Stimulated activated CD8-positive, alpha-beta memory T cell treated with anti-CD3 and anti-CD28 coated beads, Interleukin-4, amount 100 ng/mL, for 48 hours (primary cell): ENCODE results near the gene SH3GL1.

Source experiments
- DNase-seq: peaks from one replicate; pipeline ENCODE4 v3.0.0-alpha.2; 2020

Gene SH3GL1

GRCh38 chr19:4396949-4397783 is 3.2 kb downstream of the SH3GL1 start:
- no peak for DNase-seq

GRCh38 chr19:4393947-4394590 is 6.3 kb downstream of the SH3GL1 start:
- DNase-seq, result no peak

- no peak for DNase-seq
Measured at GRCh38 chr19:4391701-4392483, 8.5 kb downstream of the SH3GL1 start.

DNA sequence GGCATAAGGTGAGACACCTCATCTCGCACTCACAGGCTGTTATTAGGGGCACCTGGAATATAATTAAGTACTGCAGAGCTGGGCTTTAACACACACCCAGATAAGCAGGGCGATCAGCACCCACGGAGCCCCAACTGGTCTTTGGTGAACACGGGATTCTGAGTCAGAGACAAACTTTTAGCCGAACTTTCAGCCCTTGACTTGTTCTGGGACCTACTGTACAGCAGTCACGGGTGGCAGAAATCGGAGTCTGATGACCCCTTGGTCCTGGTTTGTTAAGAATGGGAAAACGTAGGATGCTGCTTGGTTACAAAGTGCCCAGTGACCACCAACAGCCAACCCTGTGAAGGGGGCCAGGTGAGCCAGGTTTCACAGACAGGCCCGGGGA is 9.0 kb downstream of the SH3GL1 start:
- DNase-seq, result no peak

DNA sequence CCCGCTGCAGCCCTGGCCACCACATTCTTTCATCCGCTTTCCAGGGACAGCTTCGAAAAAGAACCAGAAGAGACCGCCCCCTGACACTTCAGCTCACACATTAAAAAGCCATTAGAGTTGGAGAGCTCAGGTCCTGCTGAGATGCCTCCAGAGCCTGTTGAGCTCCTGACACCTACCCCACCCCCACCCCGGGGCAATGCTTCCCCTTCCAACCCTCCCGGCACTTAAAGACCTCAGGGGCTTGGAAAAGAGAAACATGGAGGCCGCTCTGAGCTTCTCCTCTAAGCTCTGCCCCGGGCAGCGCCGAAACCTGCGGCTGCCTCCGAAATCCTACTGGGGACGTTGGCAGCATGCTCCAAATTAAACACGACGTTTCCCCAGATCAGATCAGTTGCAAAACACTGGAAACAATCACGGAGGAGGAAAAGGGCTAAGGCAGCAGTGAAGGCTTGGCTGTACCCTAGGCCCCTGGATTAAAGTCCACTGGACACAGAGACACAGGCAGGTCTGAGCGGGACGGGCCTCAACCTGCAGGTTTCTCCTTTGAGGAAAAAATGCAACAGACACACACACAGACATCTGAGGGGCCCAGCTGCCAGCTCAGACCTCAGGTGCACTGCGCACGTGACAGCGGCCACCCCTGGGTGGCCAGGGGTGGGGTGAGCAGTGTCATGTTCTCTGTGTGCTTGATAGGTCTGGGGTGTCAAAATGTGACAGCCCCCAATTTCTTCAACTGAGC is 9.6 kb downstream of the SH3GL1 start:
- DNase-seq, result no peak

DNA sequence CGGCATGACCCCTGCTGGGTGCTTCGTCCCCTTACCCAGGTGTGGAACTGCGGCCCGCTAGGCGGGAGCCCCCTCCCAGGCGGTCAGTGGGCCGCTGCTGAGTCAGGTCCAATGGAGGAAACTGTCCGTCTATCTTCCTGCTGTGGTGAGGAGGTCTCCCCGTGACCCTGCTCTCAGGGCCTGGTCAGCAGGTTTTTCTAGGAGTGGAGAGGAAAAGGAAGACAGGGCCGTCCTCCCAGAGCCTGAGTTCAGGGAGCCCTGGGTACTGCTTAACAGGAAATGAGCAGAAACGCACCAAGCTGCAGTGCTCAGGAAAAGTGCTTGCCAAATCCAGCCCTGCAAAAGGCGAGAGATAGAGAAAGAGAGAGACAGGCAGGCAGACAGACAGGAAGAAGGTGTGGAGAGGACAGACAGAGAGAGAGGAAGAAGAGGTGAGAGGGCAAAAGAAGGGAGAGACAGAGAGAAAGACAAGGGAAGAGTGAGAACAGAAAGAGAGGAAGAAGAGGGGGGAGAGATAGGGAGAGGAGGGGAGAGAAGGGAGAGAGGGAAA is 10.3 kb downstream of the SH3GL1 start:
- DNase-seq, result no peak

DNA sequence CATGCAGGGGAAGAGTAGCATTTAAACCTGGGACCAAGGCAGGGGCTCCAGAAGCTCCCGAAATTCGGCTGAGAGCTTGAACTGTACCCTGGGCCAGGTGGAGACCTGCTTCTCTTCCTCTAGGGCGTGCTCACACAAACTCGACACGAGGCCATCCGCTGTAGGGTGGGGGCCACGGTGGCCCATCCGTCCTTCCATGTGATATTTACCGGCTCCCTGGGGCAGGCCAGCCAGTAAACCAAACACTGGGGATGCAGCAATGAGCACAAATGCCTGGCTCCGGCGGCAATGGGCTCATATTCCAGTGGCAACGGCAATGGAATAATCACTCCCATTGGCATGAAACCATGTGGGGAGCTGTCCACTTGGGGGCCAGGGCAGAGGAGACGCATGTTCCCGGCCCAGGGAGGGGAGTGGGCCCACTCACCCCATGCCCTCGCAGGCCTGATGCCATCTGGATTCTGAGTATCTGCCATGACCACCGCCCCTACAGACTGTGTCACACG is 10.8 kb downstream of the SH3GL1 start:
- no peak for DNase-seq

- DNase-seq, result no peak
Measured at GRCh38 chr19:4389064-4389375, 11.3 kb downstream of the SH3GL1 start.

DNA sequence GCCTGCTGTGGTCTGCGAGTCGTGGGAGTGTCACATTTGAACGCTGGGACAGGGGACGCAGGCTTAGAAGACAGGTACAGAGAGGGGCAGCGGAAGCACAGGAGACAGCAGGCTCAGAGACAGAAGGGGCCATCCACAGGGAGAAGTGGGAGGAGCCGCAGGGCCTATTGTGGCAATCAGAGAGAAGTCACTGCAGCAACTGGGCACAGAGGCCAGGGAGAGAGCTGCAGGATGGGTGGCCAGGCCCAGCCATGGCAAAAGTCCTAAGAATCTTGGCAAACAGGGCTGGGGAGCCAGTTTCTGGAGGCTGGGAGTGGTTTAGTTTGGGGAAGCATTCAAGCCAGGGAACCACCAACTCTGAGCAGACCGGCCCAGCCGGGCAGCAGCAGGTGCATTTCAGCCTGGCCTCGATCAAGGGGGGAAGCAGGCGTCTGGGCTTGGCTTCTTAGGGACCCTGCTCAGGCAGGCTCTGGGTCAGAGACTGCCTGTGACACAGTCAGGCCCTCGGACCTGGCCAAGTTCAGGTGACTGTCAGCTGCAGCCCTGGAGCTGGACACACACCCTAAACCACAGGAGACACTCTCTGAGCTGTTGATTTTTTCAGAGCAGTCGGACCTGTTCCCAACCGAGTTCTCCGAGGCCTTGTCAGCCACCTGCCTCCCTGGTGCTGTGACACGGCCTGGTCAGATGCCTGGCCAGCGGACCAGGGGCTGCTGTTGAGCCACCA is 11.8 kb downstream of the SH3GL1 start:
- no peak for DNase-seq

- DNase-seq, result no peak
Measured at GRCh38 chr19:4386041-4386782, 14.1 kb downstream of the SH3GL1 start.

GRCh38 chr19:4385291-4386040 is 14.9 kb downstream of the SH3GL1 start:
- no peak for DNase-seq

DNA sequence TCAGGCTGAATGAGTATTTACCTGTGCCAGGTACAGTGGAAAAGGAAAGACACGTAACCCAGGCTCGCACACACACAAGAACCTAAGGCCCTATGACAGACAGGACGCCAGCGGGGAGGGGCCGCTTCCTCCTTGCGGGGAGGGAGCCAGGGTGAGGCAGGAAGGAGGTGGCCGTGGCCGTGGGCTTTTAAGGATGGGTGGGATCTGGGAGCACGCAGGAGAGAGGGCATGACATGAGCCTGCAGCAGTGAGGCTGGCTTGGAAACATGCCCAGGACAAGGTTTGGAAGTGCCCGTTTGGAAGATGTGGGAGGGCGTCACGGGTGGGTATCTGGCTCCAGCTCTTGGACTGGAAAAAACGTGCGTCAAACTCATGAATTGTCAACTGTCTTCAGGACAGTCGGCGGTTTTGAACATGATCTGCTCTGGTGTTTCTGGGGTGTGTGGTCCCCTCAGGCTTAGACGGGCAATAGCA is 20.1 kb downstream of the SH3GL1 start:
- peak; percentile 68 for DNase-seq

DNA sequence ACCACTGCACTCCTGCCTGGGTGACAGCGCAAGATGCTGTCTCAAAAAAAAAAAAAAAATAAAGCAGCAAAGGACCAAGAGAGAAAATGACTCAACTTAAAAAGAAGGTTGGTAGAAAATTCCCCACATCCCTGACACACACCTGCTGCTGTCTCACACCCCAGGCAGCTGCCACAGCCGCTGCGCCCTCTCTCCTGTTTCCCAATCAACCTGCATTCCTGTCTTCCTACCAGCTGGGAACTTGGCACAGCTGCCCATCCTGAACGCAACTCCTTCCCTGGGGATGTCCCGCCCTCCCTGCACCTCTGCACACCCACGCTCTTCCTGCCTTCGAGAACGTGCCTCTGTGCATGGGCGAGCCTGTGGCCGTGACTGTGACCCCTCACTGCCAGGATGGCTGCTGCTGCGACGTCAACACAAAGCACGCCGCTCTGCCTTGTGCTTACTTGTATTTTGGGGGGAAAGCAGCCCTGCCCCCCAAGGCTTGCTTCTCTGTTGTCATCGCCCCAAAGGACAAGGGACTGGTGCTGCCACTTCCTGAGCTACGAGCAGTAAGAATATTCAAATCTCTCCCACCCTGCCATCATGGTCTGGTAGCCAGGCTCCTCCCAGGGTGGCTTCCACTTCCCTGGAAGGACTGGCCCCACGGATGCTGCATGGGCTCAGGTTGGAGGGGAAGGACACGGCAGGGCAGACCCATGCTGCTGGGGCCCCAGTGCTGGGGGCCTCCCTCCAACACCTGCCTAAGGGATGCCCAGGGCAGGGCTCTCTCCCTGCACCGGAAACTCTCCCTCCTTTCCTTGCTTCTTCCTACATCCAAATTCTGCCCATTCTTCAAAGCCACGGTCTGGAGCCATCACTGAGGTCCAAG is 20.7 kb downstream of the SH3GL1 start:
- DNase-seq, result peak; percentile 65

GRCh38 chr19:4378886-4379285 is 21.5 kb downstream of the SH3GL1 start:
- no peak for DNase-seq

- DNase-seq, result no peak
Measured at GRCh38 chr19:4376991-4377781, 23.2 kb downstream of the SH3GL1 start.

GRCh38 chr19:4376671-4376990 is 23.7 kb downstream of the SH3GL1 start:
- DNase-seq, result no peak

DNA sequence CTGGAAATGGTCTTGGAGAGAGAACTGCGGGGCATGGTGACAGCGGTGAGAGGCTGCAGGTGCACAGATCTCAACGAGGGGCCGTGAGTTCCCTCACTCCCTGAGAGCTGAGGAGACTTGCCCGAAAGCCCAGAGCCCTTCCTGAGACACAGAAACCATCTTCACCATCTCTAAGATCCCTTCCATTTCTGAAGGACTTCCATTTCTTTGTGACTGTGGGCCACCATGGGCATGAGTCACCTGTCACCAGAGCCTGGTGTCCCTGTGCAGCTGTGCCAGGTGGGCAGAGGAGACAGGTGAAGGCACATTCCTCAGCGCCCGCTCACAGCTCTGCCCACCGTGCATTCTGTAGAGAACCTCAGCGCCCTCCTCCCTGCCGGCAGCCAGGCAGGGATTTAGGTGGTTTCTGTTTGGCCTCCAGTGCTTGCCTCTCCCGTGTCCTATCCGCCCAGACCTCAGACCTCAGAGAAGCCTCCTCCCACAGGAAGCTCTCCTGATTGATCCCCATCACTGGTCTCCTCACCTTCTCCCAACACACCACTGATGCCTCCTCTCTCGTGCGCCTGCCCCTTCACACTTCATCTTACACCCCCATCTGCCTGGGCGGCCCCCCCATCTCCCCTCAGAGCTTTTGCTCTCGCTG is 24.2 kb downstream of the SH3GL1 start:
- DNase-seq, result no peak
